Activated T-cell treated with anti-CD3 and anti-CD28 coated beads, Interleukin-2, amount 50 U/mL, for 24 hours (primary cell): ENCODE results near the gene RBP5.

Experiments used
- DNase-seq: peaks from one replicate; pipeline ENCODE4 v3.0.0-alpha.2; 2020
- H3K27ac Mint-ChIP-seq: 2 replicates; pipeline ENCODE4 v1.8.0; 2020; ENCODE audit warnings: mild to moderate bottlenecking, mixed read lengths
- H3K27me3 Mint-ChIP-seq: 2 replicates; pipeline ENCODE4 v1.8.0; 2020; ENCODE audit warnings: mixed read lengths
- H3K36me3 Mint-ChIP-seq: 2 replicates; pipeline ENCODE4 v1.8.0; 2020; ENCODE audit warnings: low read depth, mixed read lengths
- H3K4me1 Mint-ChIP-seq: 2 replicates; pipeline ENCODE4 v1.8.0; 2020; ENCODE audit warnings: low read depth, mixed read lengths
- H3K4me3 Mint-ChIP-seq: 2 replicates; pipeline ENCODE4 v1.8.0; 2020; ENCODE audit warnings: mild to moderate bottlenecking, moderate library complexity, mixed read lengths
- H3K9me3 Mint-ChIP-seq: 2 replicates; pipeline ENCODE4 v1.8.0; 2020; ENCODE audit warnings: mixed read lengths

RBP5 gene

GRCh38 chr12:7137908-7138307 is 9.2 kb upstream of the RBP5 start:
- peaks cover 62% of the 10 kb centered on the region for H3K36me3 Mint-ChIP-seq

GRCh38 chr12:7136676-7137075 is 8.0 kb upstream of the RBP5 start:
- Mint-ChIP-seq H3K4me1 (peaks cover 11% of the 10 kb centered on the region), H3K36me3 (peaks cover 57% of the 10 kb centered on the region), H3K27me3 (no peaks in the 10 kb centered on the region), H3K4me3 (no peak overlapping the region), H3K9me3 (no peaks in the 10 kb centered on the region), H3K27ac (no peak overlapping the region)
- no peak for DNase-seq

More at GRCh38 chr12:7137908-7138307, 9.2 kb upstream of the RBP5 start:
- Mint-ChIP-seq H3K27me3 (no peaks in the 10 kb centered on the region), H3K9me3 (no peaks in the 10 kb centered on the region), H3K4me3 (no peak overlapping the region), H3K27ac (no peak overlapping the region), H3K4me1 (peaks cover 3% of the 10 kb centered on the region)
- no peak for DNase-seq

DNA sequence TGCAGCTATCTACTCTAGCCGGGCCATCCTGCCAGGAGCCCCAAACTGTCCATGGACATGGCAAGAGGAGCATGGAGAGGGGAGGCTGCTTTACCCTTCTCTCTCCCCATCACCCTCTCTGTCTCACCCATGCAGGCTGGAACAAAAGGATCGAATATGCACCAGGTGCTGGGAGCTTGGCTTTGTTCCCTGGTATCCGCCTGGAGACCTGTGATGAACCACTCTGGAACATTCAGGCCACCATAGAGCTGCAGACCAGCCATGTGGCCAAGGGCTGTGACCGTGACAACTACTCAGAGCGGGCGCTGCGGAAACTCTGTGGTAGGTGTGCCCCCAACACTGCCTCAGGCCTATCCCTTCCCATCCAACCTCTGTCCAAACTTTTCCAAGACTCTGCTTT is 7.4 kb upstream of the RBP5 start:
- Mint-ChIP-seq H3K4me1 (peaks cover 17% of the 10 kb centered on the region), H3K27ac (no peak overlapping the region)

DNA sequence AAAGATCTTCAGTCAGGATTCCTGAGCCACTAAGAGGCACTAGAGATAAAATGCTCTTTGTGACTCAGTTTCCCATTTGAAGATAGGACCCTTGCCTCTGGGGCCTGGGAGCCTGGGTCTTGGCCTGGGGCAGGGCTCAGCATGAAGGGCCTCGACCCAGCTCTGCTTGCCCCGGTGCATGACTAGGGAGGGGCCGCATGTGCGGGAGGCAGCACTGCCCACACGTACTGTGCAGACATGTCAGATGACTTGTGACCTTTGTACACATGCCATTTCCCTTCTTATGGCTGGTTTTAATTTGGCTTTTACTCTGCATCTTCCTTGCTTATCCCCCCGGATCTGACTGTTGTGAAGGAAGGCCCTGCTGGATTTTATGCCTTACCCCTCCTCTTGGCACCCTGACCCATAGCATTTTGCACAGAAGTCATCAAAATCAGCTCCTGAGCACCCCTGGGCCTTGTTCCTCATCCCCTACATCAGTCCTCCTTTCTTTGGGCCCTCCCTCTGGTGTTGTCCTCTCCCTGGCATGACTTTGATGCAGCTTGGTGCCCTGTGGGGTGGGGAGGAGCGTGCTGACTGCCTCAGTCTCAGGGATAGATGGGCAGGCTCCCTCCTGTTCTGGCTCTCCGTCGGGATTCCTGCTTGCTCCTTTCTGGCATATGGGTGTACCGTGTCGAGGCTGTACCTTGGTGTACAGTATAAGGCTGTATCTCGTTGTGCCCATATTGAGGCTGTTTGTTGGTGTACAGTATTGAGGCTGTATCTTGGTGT is 5.9 kb upstream of the RBP5 start:
- no peak overlapping the region for H3K4me3 Mint-ChIP-seq
- peaks cover 46% of the 10 kb centered on the region for H3K36me3 Mint-ChIP-seq
- no peak overlapping the region for H3K27ac Mint-ChIP-seq

More for the DNA sequence above, 7.4 kb upstream of the RBP5 start:
- DNase-seq = no peak
- no peak overlapping the region for H3K4me3 Mint-ChIP-seq
- H3K27me3 Mint-ChIP-seq = no peaks in the 10 kb centered on the region
- peaks cover 51% of the 10 kb centered on the region for H3K36me3 Mint-ChIP-seq
- no peaks in the 10 kb centered on the region for H3K9me3 Mint-ChIP-seq

GRCh38 chr12:7131502-7131866 is 2.8 kb upstream of the RBP5 start:
- DNase-seq = peak; percentile 43
- peaks cover 37% of the 10 kb centered on the region for H3K4me1 Mint-ChIP-seq
- no peaks in the 10 kb centered on the region for H3K9me3 Mint-ChIP-seq
- H3K4me3 Mint-ChIP-seq = peak overlapping the region; percentile 81
- peak overlapping the region; percentile 60 for H3K27ac Mint-ChIP-seq
- no peaks in the 10 kb centered on the region for H3K27me3 Mint-ChIP-seq
- H3K36me3 Mint-ChIP-seq = peaks cover 22% of the 10 kb centered on the region

More for the DNA sequence above, 5.9 kb upstream of the RBP5 start:
- no peak for DNase-seq
- Mint-ChIP-seq H3K9me3 (no peaks in the 10 kb centered on the region), H3K27me3 (no peaks in the 10 kb centered on the region), H3K4me1 (peaks cover 29% of the 10 kb centered on the region)

DNA sequence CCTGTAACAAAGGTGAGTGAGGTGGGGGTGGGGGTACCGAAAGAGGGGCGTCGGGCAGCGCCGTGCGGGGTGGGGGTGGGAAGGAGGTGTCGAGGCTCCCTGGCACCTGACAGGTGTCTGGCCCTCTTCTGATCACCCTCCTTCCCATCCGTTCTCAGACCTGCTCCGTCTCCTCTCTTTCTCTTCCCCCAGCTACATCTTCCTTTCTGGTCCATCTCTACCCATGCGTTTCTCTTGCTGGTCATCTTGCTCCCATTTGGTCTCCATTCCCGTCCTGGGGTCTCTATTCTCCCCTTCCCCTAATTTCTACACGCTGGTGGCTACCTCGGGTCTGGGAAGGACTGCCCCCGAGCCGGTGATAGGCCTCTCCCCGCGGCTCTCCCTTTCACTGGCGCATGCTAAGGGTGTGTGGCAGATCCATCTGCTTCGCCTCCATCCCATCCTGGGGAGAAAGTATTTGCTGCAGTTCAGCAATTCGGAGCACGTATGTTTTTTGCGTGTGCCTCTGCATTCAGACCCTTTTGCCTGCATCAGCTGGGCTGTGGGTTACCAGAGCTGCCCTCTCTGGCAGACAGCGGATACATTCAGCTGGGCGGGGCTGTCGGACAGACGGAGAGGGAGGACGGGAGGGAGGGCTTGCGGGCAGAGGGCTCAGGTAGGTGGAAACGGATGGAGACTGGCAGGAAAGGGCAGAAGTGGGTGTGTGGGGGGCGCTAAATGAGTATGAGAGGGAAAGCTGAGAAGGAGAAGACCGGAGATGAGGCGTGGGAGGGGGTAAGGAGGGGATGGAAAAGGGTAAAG is 2.2 kb upstream of the RBP5 start:
- peak overlapping the region; percentile 60 for H3K27ac Mint-ChIP-seq
- H3K4me3 Mint-ChIP-seq = peak overlapping the region; percentile 81
- H3K36me3 Mint-ChIP-seq = peaks cover 16% of the 10 kb centered on the region
- H3K27me3 Mint-ChIP-seq = no peaks in the 10 kb centered on the region
- no peaks in the 10 kb centered on the region for H3K9me3 Mint-ChIP-seq
- peaks cover 37% of the 10 kb centered on the region for H3K4me1 Mint-ChIP-seq
- peak; percentile 67 for DNase-seq

- H3K4me1 Mint-ChIP-seq = peaks cover 37% of the 10 kb centered on the region
- H3K9me3 Mint-ChIP-seq = no peaks in the 10 kb centered on the region
Measured at GRCh38 chr12:7129872-7130691, 1.4 kb upstream of the RBP5 start, which contains the start of gene CLSTN3. Gene CLSTN3 (plus strand): TSS chr12:7130371. CDS start chr12:7130649, 278 bp downstream.

DNA sequence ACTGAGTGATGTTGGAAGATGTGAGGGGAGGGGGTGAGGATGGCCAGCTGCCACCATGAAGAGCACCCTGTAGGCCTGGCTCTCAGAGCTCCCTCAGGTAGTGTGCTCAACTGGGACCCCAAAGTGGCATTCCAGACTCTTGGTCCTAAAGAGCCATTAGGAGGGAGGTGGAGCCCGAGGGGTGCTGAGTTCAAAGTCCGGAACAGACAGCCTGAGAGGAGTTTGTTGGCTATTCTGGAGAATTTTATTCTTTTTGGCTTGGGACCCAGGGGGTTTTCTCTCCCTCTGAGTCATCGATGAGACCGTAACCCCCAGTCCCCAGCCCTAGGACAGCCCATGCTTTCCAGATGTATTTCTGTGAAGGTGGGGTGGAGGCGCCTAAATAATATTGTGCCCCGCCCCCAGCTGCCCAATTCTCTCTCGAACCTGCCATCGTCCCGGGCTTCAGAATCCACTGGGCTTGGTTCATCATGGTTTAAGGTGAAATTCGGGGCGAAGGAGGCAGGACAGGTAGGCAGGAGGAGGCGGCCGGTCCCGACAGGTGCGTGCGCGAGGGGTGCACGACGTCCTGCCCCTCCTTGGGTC is 690 bp upstream of the RBP5 start:
- Mint-ChIP-seq H3K27me3 (no peaks in the 10 kb centered on the region), H3K4me1 (peaks cover 37% of the 10 kb centered on the region), H3K9me3 (no peaks in the 10 kb centered on the region), H3K27ac (no peak overlapping the region), H3K4me3 (peak overlapping the region; percentile 81), H3K36me3 (peaks cover 4% of the 10 kb centered on the region)
- no peak for DNase-seq

More at GRCh38 chr12:7129872-7130691, 1.4 kb upstream of the RBP5 start, which contains the start of gene CLSTN3:
- Mint-ChIP-seq H3K27me3 (no peaks in the 10 kb centered on the region), H3K4me3 (peak within 1 kb of the TSS; percentile 81), H3K36me3 (peaks cover 8% of the 10 kb centered on the region), H3K27ac (peak within 1 kb of the TSS; percentile 80)
- peak; percentile 88 for DNase-seq

- no peak overlapping the region for H3K27ac Mint-ChIP-seq
- DNase-seq = no peak
Measured at GRCh38 chr12:7127916-7128626, 618 bp downstream of the RBP5 start.

DNA sequence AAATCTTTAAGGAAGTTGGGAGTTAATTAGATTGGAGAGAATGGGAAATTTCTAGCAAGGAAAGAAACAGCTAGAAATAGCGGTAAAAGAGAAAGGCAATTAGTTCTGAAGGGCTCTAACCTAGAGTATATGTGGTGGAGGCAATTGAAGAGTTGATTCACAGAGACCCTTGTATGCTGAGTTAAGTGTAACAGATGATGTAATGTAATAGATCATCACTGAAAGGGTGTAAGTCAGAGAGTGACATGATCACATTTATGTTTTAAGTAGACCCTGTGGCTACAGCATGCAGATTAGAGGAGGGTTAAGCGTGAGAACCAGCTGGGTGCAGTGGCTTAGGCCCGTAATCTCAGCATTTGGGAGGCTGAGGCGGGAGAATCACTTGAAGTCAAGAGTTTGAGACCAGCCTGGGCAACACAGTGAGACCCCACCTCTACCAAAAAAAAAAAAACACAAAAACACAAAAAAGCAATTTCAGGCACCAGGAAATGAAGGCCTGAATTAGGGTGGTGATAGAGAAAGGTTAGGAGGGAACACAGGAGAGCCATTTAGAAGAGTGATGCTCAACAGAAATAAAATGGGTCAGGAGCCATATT is 3.0 kb downstream of the RBP5 start:
- Mint-ChIP-seq H3K27me3 (no peaks in the 10 kb centered on the region), H3K4me3 (no peak overlapping the region), H3K36me3 (no peaks in the 10 kb centered on the region)

More at GRCh38 chr12:7127916-7128626, 618 bp downstream of the RBP5 start:
- H3K36me3 Mint-ChIP-seq = no peaks in the 10 kb centered on the region
- no peak overlapping the region for H3K4me3 Mint-ChIP-seq
- H3K27me3 Mint-ChIP-seq = no peaks in the 10 kb centered on the region
- peaks cover 37% of the 10 kb centered on the region for H3K4me1 Mint-ChIP-seq
- H3K9me3 Mint-ChIP-seq = no peaks in the 10 kb centered on the region

GRCh38 chr12:7123806-7124522 is 4.7 kb downstream of the RBP5 start:
- no peak overlapping the region for H3K4me3 Mint-ChIP-seq
- no peaks in the 10 kb centered on the region for H3K9me3 Mint-ChIP-seq
- no peak for DNase-seq
- no peak overlapping the region for H3K27ac Mint-ChIP-seq
- peaks cover 4% of the 10 kb centered on the region for H3K4me1 Mint-ChIP-seq
- H3K36me3 Mint-ChIP-seq = peaks cover 3% of the 10 kb centered on the region
- no peaks in the 10 kb centered on the region for H3K27me3 Mint-ChIP-seq

More for the DNA sequence above, 3.0 kb downstream of the RBP5 start:
- DNase-seq = no peak
- H3K9me3 Mint-ChIP-seq = no peaks in the 10 kb centered on the region
- no peak overlapping the region for H3K27ac Mint-ChIP-seq
- H3K4me1 Mint-ChIP-seq = peaks cover 17% of the 10 kb centered on the region

DNA sequence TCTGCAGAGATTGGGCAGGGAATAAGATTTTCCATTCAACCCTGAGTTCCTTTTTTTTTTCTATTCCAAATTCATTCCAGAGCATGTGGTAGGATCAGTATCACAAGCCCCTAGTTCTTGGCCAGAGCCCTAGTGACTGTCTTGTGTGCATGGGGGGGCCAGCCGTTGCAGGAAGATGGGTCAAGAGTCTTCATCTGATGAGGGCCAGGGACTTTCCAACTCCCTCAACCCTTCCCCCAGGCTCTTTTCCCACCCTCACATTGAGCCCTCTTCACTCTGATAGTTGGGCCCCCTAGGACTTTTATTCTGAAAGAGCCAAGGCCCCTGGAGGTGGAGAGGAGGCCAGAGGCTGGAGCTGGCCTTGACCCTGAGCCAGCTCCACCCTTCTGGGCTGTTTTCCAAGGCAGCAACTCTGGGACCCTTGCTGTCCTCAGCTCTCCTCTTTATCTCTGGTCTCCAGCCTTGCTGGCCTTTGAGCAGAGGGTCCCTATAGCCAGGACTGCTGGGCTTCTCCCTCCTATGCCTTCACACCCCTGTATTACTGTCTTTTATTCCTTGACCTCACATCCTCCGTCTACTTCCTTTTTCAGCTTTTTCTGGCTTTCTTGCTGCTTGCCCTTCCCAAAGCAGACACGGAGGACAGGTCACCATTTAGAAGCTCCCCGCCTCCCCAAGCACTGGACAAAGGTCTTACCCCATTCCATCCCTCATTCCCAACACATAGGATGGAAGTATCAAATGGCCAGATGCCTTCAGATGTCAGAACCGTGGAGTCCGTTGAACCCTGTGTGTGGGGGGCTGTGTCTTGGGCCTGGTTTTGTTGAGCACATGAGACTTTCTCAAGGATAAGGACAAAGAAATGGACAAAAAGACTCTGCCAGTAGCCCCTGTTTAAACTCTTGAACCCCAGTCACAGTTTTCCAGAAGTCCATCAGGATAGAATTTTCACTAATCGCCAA is 5.6 kb downstream of the RBP5 start:
- DNase-seq = no peak
- no peaks in the 10 kb centered on the region for H3K4me1 Mint-ChIP-seq
- peaks cover 9% of the 10 kb centered on the region for H3K36me3 Mint-ChIP-seq
- H3K9me3 Mint-ChIP-seq = no peaks in the 10 kb centered on the region
- no peak overlapping the region for H3K27ac Mint-ChIP-seq
- no peaks in the 10 kb centered on the region for H3K27me3 Mint-ChIP-seq
- H3K4me3 Mint-ChIP-seq = no peak overlapping the region
